Measurements from ENCODE around the gene FXN. TPM values are rescaled to one million over a fixed set of nuclear protein-coding genes. Genes with fewer than 3 reads are reported as not detected.

Gene FXN
- polyA plus RNA-seq, 1 of the 3 experiments (the other 2 are of a cell fraction): 15.7 TPM

GRCh38 chr9:69104830-69105527 lies 69.4 kb downstream of the FXN start:
- no peaks in the 10 kb centered on the region for H3K9me3 ChIP-seq

More at GRCh38 chr9:69104830-69105527, 69.4 kb downstream of the FXN start:
- no peak overlapping the region for H3K27ac ChIP-seq (ENCODE audit: low read depth in 2 of 2, low read length in 1 of 2)
- TF ChIP-seq USF1 (IDR thresholded peaks at IDR 0.05; ENCODE audit: borderline replicate concordance, low read depth): no peak
- no peak for TF ChIP-seq CHD2 (IDR thresholded peaks at IDR 0.05; ENCODE audit: low read length, partially characterized antibody)
- TF ChIP-seq MXI1 (IDR thresholded peaks at IDR 0.05; ENCODE audit: low read depth, low read length): no peak
- TF ChIP-seq FOSL2 (IDR thresholded peaks at IDR 0.05; ENCODE audit: borderline replicate concordance, low read depth): no peak
- TF ChIP-seq CTCF (IDR thresholded peaks at IDR 0.05): no peak
- no peak for TF ChIP-seq RXRA (IDR thresholded peaks at IDR 0.05; ENCODE audit: borderline replicate concordance, low read depth)
- no peak for TF ChIP-seq ZBTB33 (IDR thresholded peaks at IDR 0.05; ENCODE audit: borderline replicate concordance, low read depth)
- TF ChIP-seq RAD21 (IDR thresholded peaks at IDR 0.05; ENCODE audit: low read length): no peak
- no peak for TF ChIP-seq TAF1 (IDR thresholded peaks at IDR 0.05; ENCODE audit: borderline replicate concordance, low read depth, low read length)
- no peak for TF ChIP-seq REST (IDR thresholded peaks at IDR 0.05; ENCODE audit: low read depth, low read length)
- no peak for TF ChIP-seq EZH2phosphoT487 (IDR thresholded peaks at IDR 0.05; ENCODE audit: borderline replicate concordance, low read depth)
- TF ChIP-seq USF2 (IDR thresholded peaks at IDR 0.05; ENCODE audit: borderline replicate concordance, low read depth, low read length): no peak
- no peak for TF ChIP-seq POLR2AphosphoS5 (IDR thresholded peaks at IDR 0.05; ENCODE audit: low read depth, low read length)
- no peak for TF ChIP-seq MAX (IDR thresholded peaks at IDR 0.05; ENCODE audit: low read depth)
- TF ChIP-seq NRF1 (IDR thresholded peaks at IDR 0.05; ENCODE audit: low read depth, low read length): no peak
- H3K4me3 ChIP-seq (ENCODE audit: low read depth in 2 of 2, low read length in 1 of 2): no peak overlapping the region
- WGBS (ENCODE audit: low lambda C conversion rate): 48% methylated on average over 2 of the region's 2 CpGs
- no peaks in the 10 kb centered on the region for H3K36me3 ChIP-seq (replicated peaks in 1 of 2; ENCODE audit: control insufficient read depth in 1 of 2, insufficient read depth in 2 of 2, low read length in 1 of 2)
- no peak for DNase-seq
- CTCF ChIA-PET: interaction anchor here (1.0 to 1.5 kb wide), 2 partner anchors 17 to 88 kb away, joined by 3 to 4 read pairs; no protein-coding TSS in a partner anchor
- no peaks in the 10 kb centered on the region for H3K4me1 ChIP-seq (ENCODE audit: control insufficient read depth in 1 of 2, insufficient read depth in 2 of 2, low read depth in 1 of 2, low read length in 1 of 2)
- H3K9ac ChIP-seq: no peak overlapping the region
- H3K4me2 ChIP-seq: no peak overlapping the region
- peaks cover 3% of the 10 kb centered on the region for H3F3A ChIP-seq (replicated peaks; ENCODE audit: insufficient read depth)
- H3K79me2 ChIP-seq (ENCODE audit: insufficient read depth): no peaks in the 10 kb centered on the region
- H2AFZ ChIP-seq (ENCODE audit: low read depth): no peak overlapping the region
- no peaks in the 10 kb centered on the region for H3K27me3 ChIP-seq (ENCODE audit: insufficient read depth)
- no peaks in the 10 kb centered on the region for H3K9me2 ChIP-seq
- no peaks in the 10 kb centered on the region for H4K20me1 ChIP-seq (ENCODE audit: insufficient read depth)
- POLR2A ChIA-PET: no interaction called here
